GM13977 (cell line): ENCODE results near the gene SYMPK.

Experiments
- DNase-seq: peaks from one replicate; pipeline ENCODE4 v3.0.0; 2012; ENCODE audit warnings: low spot score
- CTCF ChIP-seq: IDR thresholded peaks from 2 replicates; pipeline ENCODE4 v1.5.1; 2012; ENCODE audit warnings: mild to moderate bottlenecking, control low read depth; ENCODE audit not compliant: insufficient read depth; ENCODE audit errors: extremely low read depth, missing control alignments
- in situ Hi-C: fragments of 300-500 bp; cut with MboI; formaldehyde crosslinking; loops from one replicate; pipeline ENCODE4 v1.12.0; 2022; ENCODE audit warnings: low sequenced_read_pairs, low pct_unique_long_range_greater_than_20kb, mixed read lengths, inconsistent platforms; ENCODE audit not compliant: unreplicated experiment

The SYMPK gene

DNA sequence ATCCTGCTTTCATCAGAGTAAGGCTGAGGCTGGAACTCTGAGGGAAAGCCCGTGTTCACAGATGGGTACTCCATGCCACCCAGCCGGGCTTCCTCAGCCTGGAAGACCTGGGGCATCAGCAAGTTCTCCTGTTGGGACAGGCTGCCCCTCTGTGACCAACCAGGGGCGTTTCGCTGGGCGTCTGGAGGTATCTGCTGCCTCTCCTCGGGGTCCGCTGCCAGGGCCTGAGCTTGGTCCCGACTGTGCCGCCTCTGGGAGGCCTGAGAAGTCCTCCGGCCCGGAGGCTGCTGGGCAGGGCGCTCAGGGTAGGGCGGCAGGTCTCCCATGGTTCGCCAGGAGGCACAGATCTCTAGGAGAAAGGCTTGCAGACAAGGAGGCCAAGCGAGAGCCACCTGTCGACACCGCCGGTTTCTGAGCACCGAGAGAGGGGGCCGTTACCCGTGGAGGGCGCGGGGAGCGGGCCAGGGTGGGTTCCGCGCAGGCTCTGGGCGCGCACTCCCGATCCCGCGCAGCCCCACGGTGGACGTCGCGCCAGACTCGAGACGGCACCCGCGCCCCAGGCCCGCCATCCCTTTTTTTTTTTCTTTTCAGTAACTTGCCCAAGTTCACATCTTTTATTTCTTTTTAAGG lies 48.0 kb downstream of the SYMPK start, which contains the start of gene RSPH6A:
Gene RSPH6A, minus strand, starts transcription at position 458 of the 630 bp plus-strand sequence. Its CDS starts 132 bp downstream, at position 326.
- no peak for TF ChIP-seq CTCF
- no peak for DNase-seq
- in situ Hi-C loops, result no loop called here

GRCh38 chr19:45814166-45814780 lies 48.7 kb downstream of the SYMPK start:
- in situ Hi-C loops, result no loop called here
- TF ChIP-seq CTCF, result no peak
- no peak for DNase-seq

DNA sequence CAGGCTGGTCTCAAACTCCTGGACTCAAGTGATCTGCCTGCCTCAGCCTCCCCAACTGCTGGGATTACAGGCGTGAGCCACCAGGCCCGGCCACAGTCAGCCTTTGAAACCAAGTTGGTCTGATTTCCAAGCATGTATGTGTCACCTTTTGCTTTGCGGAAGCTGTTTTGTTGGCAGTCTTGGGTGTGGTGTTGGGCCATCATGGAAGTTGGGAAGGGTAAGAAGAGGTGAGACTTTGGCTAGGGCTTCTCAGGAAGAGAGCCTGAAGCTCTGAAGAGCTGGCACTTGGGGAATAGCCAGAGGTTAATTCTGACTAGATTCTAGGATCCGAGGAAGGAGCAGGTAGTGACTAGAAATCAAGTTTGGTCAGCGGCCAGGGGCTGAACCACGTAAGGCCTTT lies 50.6 kb downstream of the SYMPK start:
- DNase-seq, result no peak
- no peak for TF ChIP-seq CTCF
- in situ Hi-C loops, result no loop called here

DNA sequence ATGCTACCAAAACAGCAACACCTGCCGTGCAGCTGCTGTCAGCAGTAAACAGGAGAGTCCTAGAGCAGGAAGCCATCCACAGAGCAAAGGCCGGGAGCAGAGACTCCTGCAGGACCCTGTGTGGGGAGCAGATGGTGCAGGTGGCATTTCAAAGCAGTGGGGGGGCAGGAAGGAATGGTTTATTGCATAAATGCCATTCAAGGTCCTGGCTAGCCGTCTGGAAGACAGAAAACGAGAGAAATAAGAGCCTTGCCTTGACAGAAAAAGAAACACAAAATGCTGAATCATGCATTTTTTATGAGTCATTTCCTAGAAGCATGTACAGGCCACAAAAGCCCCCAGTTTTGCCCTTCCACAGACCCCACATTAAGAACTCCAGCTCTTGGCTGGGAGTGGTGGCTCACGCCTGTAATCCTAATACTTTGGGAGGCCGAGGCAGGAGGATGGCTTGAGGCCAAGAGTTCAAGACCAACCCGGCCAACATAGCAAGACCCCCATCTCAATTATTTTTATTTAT lies 53.2 kb downstream of the SYMPK start:
- no peak for TF ChIP-seq CTCF
- in situ Hi-C loops, result no loop called here
- DNase-seq, result no peak

- TF ChIP-seq CTCF, result no peak
- no peak for DNase-seq
- in situ Hi-C loops, result no loop called here
These were observed 57.2 kb downstream of the SYMPK start for GRCh38 chr19:45805719-45806118.

- TF ChIP-seq CTCF, result no peak
- DNase-seq, result no peak
- in situ Hi-C loops, result no loop called here
These were observed 58.1 kb downstream of the SYMPK start for GRCh38 chr19:45804959-45805230.
